HPDE6-E6E7 (cell line): ENCODE data around the gene SP2.

Experiments used
- DNase-seq: peaks from one replicate; pipeline ENCODE4 v3.0.0; 2011; ENCODE audit warnings: missing footprints; ENCODE audit errors: extremely low spot score

The SP2 gene

DNA sequence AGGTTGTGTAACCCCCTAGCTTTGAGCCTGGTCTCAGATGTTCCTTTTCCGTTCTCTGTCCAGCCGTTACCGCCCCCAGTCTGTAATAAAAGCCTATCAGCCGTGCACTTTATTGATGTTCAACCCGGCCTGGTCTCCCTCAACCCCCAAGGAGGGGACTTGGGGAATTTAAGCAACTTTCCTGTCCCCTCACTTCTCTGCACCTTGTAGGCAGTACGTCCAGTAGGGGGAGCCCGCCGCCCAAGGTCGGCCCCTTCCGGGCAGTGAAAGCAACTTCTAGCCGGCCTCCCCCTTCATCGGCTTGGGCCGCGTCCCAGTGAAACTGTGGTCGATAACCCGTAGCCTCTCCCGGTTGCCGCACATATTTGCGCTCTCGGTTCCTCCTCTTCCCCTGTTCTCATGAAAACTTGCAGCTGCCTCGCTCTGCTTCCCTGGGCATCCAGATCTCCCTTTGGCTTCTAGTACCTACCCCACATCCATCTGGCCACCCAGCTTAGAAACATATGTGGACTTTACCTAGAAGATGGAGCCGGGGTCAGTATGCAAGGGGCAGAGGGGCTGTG lies 53.2 kb downstream of the SP2 start:
- peak; percentile 66 for DNase-seq

DNA sequence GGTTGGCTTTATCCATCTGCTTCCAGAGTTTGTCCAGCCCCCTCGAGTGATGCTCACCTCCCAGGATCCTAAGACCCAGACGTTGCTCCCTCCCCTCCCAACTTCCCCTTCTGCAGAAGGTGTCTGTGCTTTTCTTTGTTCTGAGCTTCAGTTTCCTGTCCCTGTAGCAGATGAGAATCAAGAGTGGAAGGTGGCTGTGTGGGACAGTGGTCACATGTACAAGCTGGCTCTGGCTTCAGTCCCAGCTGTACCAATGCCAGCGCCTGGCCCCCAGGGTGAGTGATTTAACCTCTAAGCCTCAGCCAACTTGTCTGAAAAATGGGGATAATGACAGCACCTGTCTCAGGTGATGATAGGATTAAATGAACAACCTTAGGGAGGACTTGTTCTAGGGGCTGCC lies 53.9 kb downstream of the SP2 start:
- no peak for DNase-seq

DNA sequence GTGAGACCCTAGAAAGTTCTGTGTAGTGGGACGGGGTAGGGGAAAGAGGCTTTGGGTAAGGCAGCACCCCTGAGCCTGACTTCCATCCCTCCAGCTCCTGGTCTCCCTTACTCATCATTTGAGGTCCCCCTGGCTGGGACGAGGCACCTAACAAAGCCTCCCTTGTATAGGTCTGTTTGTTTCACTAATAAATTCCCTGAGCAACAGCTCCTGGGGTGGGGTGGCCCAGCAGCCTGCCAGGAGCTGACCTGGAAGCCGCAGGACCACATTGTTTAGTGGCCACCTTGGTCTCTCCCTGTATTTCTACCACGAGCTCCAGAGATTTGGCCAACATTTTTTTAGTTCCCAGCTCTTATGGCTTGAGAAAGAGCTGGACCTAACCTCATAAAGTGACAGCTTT lies 54.4 kb downstream of the SP2 start:
- DNase-seq = no peak

- DNase-seq = no peak
Observed at GRCh38 chr17:47952171-47953021, 56.4 kb downstream of the SP2 start.

DNA sequence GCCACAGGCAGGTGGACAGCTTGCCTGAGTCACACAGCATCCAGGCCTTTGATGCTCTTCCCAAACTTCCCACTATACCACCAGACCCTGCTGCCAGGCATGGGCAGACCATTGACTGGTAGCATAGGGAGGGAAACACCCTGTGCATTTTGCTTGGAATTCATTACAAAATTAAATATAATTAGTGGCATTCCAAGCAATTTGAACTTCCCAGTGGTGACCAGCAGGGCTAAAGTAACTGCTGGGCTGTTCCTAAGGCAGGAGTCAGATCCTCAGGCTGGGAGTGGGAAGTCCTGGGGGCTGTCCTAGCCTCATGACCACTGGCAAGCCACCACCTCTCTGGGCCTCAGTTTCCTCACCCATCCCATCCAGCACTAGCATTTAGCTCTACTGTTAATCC lies 57.9 kb downstream of the SP2 start:
- DNase-seq = no peak

DNA sequence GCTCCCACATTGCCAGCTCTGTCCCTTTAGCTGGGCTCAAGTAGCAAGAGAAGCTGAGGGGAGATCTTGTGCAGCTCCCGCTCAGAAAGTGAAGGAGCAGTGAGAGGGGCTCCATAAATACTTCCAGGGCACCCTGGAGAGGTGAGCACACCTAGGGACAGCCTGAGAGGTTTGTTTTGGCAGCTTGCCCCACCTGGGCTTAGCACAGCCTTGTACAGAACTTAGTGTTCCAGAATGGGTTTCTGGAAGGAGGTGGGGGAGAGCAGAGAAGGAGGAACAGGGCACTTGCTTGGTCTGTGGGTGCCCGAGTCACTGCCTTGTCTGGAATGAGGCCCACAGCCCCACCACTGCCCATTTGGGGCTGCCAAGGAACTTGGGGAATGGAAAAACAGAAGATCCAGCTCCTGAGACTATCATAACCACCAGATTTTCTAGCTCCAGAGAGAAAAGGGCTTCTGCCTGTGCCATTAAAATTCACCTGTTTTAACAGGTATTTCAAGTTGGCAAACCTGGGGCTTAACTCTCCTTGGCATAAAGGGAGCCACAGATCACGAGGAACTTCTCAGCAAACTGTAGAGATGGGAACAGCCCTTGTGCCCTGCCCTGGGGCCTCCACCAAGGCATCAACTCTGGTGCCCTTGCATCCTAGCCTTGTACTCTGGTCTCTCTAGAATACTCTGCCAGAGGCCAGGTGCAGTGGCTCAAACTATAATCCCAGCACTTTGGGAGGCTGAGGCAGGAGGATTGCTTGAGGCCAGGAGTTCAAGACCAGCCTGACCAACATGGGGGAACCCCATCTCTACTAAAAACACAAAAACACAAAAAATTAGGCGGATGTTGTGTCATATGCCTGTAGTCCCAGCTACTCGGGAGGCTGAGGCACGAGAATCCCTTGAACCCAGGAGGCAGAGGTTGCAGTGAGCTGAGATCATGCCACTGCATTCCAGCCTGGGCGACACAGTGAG lies 59.7 kb downstream of the SP2 start:
- no peak for DNase-seq

- no peak for DNase-seq
Observed at GRCh38 chr17:47956791-47957590, 61.0 kb downstream of the SP2 start.

- DNase-seq = no peak
Observed at GRCh38 chr17:47957591-47958490, 61.8 kb downstream of the SP2 start, which contains the start of gene PRR15L. Gene PRR15L (minus strand): TSS chr17:47957883. CDS start chr17:47953234, 4,649 bp downstream.

GRCh38 chr17:47959825-47960655 lies 64.0 kb downstream of the SP2 start:
- DNase-seq = no peak

DNA sequence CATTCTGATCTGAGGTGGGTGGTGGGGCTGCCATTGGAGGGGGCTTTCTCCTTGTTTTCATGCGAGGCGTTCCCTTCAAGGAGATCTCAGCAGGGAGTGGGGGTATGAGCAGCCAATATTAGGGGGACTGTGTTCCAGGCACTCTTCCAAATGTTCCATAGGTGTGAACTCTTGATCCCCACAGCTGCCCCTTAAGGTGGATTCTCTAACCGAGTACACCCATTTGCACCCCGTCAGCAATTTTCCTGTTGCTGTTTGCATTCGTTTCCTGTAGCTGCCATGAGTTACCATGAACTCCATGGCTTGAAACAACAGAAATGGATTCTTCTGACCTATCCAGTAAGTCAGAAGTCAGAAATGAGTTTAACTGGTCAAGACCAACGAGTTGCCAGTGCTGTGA lies 65.4 kb downstream of the SP2 start:
- no peak for DNase-seq

DNA sequence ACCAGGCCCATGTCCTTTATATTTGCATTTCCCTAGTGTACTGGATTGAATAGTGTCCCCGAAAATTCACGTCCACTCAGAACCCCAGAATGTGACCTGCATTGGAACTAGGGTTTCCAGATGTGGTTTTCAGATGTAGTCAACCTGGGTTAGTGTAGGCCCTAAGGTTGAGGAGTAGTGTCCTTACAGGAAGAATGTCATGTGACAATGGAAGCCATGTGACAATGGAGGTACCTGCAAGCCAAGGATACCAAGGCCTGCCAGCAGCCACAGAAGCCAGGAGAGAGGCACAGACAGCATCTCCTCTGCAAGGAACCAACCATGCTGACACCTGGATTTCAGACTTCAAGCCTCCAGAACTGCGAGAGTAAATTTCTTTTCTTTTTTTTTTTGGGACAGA lies 66.9 kb downstream of the SP2 start:
- DNase-seq = no peak

DNA sequence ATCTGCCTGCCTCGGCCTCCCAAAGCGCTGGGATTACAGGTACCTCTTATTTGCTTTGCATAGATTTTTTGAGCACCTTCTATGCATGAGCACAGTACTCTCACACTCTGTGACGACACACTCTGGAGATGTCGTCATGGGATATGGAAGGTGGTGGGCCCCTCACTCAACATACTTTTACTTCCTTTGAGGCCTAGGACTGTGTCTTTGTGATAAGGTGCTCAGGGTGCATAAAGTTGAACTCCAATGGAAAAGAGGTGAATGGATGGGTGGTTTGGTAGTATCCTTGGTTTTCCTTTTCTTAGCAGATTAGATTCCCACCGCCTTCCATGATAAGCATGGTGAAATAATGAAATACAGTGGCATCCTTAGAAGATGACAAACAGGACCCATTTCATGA lies 68.8 kb downstream of the SP2 start:
- DNase-seq = no peak

GRCh38 chr17:47966079-47966519 lies 70.1 kb downstream of the SP2 start:
- no peak for DNase-seq

DNA sequence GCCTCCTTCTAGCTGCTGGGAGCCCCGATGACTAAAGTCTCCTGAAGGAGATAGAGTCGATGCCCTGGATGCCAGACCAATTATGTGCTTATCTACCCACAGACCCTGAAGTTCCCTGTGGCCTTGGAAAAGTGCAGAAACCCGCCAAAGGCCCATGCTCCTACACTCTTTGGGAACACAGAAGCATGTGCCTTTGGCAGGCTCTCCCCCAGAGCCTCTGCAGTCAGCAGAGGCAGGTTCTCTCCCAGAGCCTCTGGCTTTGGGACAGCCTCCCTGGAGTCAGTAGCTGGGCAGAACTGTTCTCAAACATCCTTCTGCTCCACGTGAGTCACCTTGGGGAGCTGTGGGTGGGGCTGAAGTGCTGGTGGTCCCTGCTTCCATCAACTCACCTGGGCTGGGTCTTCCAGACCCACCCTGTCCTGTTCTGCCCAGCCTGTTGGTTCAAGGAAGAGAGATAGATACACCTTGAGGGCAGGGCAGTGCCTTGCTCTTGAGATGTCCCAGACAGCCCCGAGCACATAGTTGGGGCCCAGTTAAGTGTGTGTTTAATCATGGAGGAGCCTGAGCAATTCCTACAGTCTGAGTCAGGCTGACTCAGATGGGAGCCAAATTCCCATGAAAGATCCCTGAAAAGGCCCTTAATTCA lies 71.7 kb downstream of the SP2 start:
- peak; percentile 60 for DNase-seq

DNA sequence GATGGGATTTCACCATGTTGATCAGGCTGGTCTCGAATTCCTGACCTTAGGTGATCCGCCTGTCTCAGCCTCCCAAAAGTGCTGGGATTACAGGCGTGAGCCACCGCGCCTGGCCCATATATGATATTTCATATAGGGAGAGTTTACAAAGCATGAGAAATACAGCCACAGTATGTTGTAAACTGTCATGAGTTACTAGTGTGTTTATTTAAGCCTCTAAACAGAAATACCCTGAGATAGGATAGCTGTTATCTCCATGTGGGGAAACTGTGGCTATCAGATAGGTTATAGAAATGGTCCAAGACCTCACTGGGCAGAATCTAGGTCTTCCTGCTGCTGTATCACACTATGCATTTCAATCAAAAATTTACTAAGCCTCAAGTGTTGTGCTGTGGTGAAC lies 72.8 kb downstream of the SP2 start:
- DNase-seq = no peak

DNA sequence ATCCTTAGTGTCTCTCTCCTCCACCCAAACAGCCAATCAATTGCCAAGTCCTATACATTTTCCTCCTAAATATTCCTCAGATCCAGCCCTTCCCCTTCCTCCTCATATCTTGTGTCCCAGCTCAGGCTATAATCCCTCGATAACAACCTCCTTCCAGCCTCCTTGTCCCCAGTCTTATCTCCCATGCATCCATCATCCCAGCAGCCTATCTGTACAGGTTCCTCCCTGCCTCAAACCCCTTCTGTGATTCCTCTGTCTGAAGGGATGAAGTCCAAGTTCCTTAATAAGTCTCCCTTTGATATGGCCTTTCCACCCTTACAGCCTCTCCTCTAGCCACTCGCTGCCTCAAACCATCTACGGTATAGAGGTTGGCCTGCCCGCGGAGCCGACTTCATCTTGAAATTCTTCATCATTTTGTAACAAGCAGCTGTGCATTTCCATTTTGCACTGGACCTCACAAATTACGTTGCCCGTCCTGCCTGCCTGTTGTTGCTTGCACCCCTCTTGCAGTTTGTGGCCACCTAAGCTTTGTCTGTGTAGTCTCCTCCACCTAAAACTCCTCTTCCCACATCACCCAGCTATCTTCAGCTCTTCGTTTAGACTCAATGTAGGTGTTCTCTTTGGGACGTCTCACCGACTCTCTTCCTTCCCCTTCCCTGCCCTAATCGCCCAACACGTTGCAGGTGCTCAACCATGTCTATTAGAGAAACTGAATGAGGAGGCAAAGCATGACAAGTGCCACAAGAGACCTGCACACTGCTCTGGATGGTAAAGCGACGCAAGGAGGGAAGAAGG lies 74.1 kb downstream of the SP2 start:
- DNase-seq = no peak

- peak; percentile 98 for DNase-seq
Observed at GRCh38 chr17:47970725-47971499, 74.9 kb downstream of the SP2 start, which contains the start of gene CDK5RAP3. Gene CDK5RAP3 (plus strand): TSS chr17:47971113. CDS start chr17:47971147, 34 bp downstream.
